Measurements from ENCODE around the gene COG5.
A peak's percentile ranks its signal among the peaks of the same experiment; 100 is the strongest.

Gene COG5

GRCh38 chr7:107404740-107405537, 158.8 kb downstream of the COG5 start:
- peak overlapping the region; percentile 92 for H3K27ac ChIP-seq
- DNase-seq (ENCODE audit: low read depth, low spot score) = no peak

- DNase-seq (ENCODE audit: low read depth, low spot score) = no peak
- H3K27ac ChIP-seq = peak overlapping the region; percentile 64
These were observed 165.6 kb downstream of the COG5 start for GRCh38 chr7:107398161-107398560.

- H3K27ac ChIP-seq = peak overlapping the region; percentile 64
- peak; percentile 39 for DNase-seq (ENCODE audit: low read depth, low spot score)
These were observed 166.7 kb downstream of the COG5 start for GRCh38 chr7:107396990-107397389.

GRCh38 chr7:107396081-107396480, 167.6 kb downstream of the COG5 start:
- no peak overlapping the region for H3K27ac ChIP-seq
- no peak for DNase-seq (ENCODE audit: low read depth, low spot score)

GRCh38 chr7:107394831-107395230, 168.9 kb downstream of the COG5 start:
- no peak for DNase-seq (ENCODE audit: low read depth, low spot score)
- H3K27ac ChIP-seq = no peak overlapping the region

GRCh38 chr7:107394276-107394675, 169.4 kb downstream of the COG5 start:
- no peak for DNase-seq (ENCODE audit: low read depth, low spot score)
- H3K27ac ChIP-seq = no peak overlapping the region

GRCh38 chr7:107392830-107393229, 170.9 kb downstream of the COG5 start:
- no peak overlapping the region for H3K27ac ChIP-seq
- no peak for DNase-seq (ENCODE audit: low read depth, low spot score)

- H3K27ac ChIP-seq = no peak overlapping the region
- no peak for DNase-seq (ENCODE audit: low read depth, low spot score)
These were observed 172.8 kb downstream of the COG5 start for GRCh38 chr7:107390916-107391315.

GRCh38 chr7:107388604-107389003, 175.1 kb downstream of the COG5 start:
- no peak overlapping the region for H3K27ac ChIP-seq

GRCh38 chr7:107387573-107388219, 176.0 kb downstream of the COG5 start:
- H3K27ac ChIP-seq = no peak overlapping the region
- no peak for DNase-seq (ENCODE audit: low read depth, low spot score)

More at GRCh38 chr7:107388604-107389003, 175.1 kb downstream of the COG5 start:
- no peak for DNase-seq (ENCODE audit: low read depth, low spot score)

GRCh38 chr7:107387128-107387527, 176.6 kb downstream of the COG5 start:
- no peak for DNase-seq (ENCODE audit: low read depth, low spot score)
- no peak overlapping the region for H3K27ac ChIP-seq

- no peak overlapping the region for H3K27ac ChIP-seq
- DNase-seq (ENCODE audit: low read depth, low spot score) = no peak
These were observed 177.1 kb downstream of the COG5 start for GRCh38 chr7:107386548-107387102.

- DNase-seq (ENCODE audit: low read depth, low spot score) = no peak
- no peak overlapping the region for H3K27ac ChIP-seq
These were observed 179.7 kb downstream of the COG5 start for GRCh38 chr7:107384025-107384424.

- H3K27ac ChIP-seq = no peak overlapping the region
- DNase-seq (ENCODE audit: low read depth, low spot score) = no peak
These were observed 180.5 kb downstream of the COG5 start for GRCh38 chr7:107383203-107383602.

GRCh38 chr7:107381453-107381852, 182.3 kb downstream of the COG5 start:
- H3K27ac ChIP-seq = no peak overlapping the region
- no peak for DNase-seq (ENCODE audit: low read depth, low spot score)

GRCh38 chr7:107373354-107373753, 190.4 kb downstream of the COG5 start:
- DNase-seq (ENCODE audit: low read depth, low spot score) = no peak
- H3K27ac ChIP-seq = no peak overlapping the region

GRCh38 chr7:107372298-107372697, 191.4 kb downstream of the COG5 start:
- no peak overlapping the region for H3K27ac ChIP-seq
- DNase-seq (ENCODE audit: low read depth, low spot score) = no peak

- no peak overlapping the region for H3K27ac ChIP-seq
- DNase-seq (ENCODE audit: low read depth, low spot score) = no peak
These were observed 192.9 kb downstream of the COG5 start for GRCh38 chr7:107370816-107371215.

- no peak overlapping the region for H3K27ac ChIP-seq
- no peak for DNase-seq (ENCODE audit: low read depth, low spot score)
These were observed 198.9 kb downstream of the COG5 start for GRCh38 chr7:107364787-107365186.

- H3K27ac ChIP-seq = no peak overlapping the region
- no peak for DNase-seq (ENCODE audit: low read depth, low spot score)
These were observed 204.0 kb downstream of the COG5 start for GRCh38 chr7:107359520-107360316.

GRCh38 chr7:107355616-107356015, 208.1 kb downstream of the COG5 start:
- H3K27ac ChIP-seq = no peak overlapping the region
- DNase-seq (ENCODE audit: low read depth, low spot score) = no peak
